Activated CD4-positive, CD25-positive, alpha-beta regulatory T cell treated with anti-CD3 and anti-CD28 coated beads, Interleukin-2, amount 50 U/mL, for 16 hours (primary cell): ENCODE results near the gene MDFI.
A peak's percentile ranks its signal among the peaks of the same experiment; 100 is the strongest.
"Not testable (repeated sequence)": the region's sequence is repeated elsewhere in the genome, so short reads cannot be mapped to it uniquely, and the experiment has no call there.

ENCODE experiments used
- DNase-seq: peaks from one replicate; pipeline ENCODE4 v3.0.0-alpha.2; 2020; ENCODE audit warnings: low read depth, low spot score

MDFI gene

GRCh38 chr6:41602864-41603608 lies 35.2 kb upstream of the MDFI start:
- peak; percentile 64 for DNase-seq

DNA sequence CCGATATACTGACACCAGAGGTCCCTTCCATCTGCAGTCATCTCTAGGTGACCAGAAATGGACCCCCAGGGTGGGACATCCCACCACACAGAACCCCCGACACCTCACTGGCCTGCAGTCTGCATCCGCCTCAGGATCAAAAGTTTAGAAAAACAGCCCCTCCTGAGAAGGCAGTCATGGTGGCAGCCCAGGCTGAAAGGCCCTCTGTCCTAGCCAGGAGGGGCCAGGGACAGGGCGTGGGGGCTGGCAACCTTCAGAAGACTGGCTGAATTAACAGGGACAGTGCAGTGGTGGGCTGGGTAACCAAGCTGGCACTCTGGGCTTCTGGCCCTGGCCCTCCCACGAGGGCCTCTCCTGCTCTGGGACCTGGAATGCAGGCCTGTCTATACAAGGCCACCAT lies 34.3 kb upstream of the MDFI start:
- DNase-seq = no peak

GRCh38 chr6:41605649-41606048 lies 32.6 kb upstream of the MDFI start:
- DNase-seq = no peak

DNA sequence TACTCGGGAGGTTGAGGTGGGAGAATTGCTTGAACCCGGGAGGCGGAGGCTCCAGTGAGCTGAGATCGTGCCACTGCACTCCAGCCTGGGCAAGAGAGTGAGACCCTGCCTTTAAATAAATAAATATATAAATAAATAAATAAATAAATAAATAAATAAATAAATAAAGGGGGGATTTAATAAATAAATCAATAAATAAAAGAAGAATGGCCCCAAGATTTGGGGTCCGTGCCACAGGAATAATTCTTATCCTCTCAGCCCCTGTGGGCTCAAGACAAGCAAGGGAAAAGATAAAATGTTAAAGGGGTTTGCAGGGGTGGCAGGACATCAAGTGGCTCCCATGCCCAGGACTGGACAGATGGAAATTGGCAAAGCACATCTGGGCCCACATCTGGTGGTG lies 31.2 kb upstream of the MDFI start:
- DNase-seq = no peak

DNA sequence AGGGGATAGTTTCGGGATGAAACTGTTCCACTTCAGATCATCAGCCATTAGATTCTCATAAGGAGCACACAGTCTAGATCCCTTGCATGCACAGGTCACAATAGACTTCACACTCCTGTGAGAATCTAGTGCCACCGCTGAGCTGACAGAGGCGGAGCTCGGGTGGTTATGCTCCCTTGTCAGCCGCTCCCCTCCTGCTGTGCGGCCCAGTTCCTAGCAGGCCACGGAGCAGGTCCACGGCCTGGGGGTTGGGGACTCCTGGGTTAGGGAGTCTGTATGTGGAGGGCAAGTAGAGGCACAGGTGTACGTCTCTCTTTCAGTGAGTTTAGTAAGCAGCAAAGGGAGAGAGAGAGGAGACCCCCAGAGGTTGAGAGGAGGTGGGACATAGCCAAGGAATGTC lies 30.5 kb upstream of the MDFI start:
- DNase-seq = no peak

DNA sequence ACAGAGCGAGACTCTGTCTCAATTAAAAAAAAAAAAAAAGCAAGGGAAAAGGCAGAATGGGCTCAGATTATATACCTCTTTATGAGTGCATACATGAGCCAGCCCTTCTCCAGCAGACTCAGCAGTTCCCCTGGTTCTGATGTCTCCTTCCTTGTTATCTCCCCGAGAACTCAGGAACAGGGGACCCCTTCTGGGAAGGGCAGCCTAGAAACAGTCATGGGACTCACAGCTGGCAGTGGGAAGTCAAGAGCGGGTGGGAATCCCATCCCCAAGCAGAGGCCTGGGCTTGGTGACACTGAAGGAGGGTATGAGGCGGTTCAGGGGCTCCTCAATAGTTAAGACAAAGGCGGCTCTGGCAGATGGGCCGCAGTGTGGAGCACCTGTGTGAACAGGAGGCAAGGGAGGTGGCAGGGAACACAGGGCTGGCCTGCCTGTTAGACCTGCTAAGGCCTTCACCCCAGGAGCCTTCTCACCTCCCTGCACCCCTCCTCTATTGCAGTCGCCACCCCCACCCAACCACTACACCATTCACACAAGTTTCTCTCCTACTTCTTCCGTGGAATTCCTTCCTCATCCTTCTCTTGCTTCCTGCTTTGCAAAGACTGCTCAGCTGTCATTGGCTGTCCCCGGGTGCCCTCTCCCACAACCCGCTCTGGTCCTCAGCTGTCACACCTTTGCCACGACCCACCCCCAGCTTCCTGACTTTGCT lies 29.7 kb upstream of the MDFI start:
- DNase-seq = no peak

DNA sequence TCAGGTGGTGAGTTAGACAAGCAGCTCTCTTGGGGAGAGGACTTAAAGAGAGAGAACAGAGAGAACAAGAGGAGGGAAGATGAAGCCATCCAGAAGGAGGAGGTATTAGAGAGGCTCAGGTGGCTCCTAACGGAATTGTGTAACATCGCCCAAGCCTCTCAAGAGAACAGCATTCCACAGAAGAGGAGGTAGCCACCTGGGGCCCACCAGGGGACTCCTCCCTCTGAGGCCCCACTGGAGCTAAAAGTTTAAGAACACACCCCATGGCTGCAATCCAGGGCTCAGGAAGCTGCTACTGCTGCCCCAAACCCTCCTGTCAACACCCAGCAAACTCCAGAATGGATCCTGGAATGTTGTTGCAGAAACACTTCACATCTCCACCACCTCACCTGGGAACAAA lies 23.6 kb upstream of the MDFI start:
- DNase-seq = no peak

DNA sequence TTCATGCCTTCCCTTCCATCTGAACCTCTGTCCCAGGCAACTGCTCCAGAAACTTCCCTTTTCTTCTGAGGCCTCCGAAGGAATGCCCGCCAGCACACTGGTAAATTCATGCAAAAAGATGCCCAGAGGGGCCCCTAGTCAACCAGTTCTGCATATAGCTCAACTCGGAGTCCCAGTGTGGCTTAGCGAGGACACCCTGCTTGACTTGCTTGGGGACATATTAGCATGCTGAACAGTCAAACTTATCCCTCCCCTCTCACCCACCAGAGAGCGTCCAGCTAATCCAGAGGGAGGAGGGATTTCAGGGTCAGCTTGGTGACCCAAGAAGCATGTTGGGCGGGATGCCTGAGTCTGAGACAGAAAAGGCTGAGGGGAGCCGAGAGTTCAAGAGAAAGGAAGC lies 23.0 kb upstream of the MDFI start:
- no peak for DNase-seq

GRCh38 chr6:41618598-41618997 lies 19.7 kb upstream of the MDFI start:
- DNase-seq = no peak

GRCh38 chr6:41619193-41619592 lies 19.1 kb upstream of the MDFI start:
- not testable (repeated sequence) for DNase-seq

GRCh38 chr6:41621367-41621766 lies 16.9 kb upstream of the MDFI start:
- no peak for DNase-seq

- no peak for DNase-seq
These were observed 16.5 kb upstream of the MDFI start for GRCh38 chr6:41621802-41622201.

- DNase-seq = no peak
These were observed 15.9 kb upstream of the MDFI start for GRCh38 chr6:41622206-41622988.

DNA sequence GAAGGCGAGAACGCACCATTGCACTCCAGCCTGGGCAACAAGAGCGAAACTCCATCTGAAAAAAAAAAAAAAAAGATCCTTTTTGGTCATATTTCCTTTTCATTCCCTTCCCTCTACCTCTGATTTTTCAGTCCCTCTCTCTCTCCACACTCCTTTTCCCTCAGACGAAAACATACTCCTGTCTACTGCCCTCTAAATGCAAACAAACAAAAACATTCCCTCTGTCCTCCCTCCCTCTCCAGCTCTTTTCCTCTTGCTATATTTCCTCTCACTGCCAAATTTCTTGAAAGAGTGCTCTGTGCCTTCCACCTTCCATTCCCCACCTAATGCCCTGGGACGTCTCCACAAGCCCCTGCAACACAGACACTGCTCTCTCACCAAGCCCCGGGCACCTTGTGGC lies 14.9 kb upstream of the MDFI start:
- no peak for DNase-seq

DNA sequence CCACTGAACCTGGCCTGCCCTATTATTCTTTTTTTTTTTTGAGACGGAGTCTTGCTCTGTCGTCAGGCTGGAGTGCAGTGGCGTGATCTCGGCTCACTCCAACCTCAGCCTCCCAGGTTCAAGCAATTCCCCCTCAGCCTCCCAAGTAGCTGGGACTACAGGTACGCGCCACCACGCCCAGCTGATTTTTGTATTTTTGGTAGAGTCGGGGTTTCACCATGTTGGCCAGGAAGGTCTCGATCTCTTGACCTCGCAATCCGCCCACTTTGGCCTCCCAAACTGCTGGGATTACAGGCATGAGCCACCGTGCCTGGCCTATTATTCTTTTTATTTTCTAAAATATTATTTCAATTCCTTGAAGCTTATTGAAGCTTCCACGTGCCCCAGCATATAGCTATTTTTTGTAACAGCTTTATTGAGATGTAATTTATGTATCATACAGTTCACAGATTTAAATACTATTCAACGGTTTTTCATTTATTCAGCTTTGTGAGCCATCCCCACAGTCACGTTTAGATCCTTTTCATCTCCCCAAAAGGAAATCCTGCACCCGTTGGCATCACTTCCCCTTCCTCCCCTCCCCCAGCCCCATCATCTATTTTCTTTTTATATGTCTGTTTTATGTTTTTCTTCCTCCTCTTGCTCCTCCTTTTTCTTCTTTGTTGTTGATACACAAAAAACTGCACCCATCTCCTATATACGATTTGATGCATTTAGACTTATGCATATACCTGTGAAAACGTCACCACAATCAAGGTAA lies 13.5 kb upstream of the MDFI start:
- DNase-seq = no peak

GRCh38 chr6:41625442-41625841 lies 12.8 kb upstream of the MDFI start:
- DNase-seq = no peak

DNA sequence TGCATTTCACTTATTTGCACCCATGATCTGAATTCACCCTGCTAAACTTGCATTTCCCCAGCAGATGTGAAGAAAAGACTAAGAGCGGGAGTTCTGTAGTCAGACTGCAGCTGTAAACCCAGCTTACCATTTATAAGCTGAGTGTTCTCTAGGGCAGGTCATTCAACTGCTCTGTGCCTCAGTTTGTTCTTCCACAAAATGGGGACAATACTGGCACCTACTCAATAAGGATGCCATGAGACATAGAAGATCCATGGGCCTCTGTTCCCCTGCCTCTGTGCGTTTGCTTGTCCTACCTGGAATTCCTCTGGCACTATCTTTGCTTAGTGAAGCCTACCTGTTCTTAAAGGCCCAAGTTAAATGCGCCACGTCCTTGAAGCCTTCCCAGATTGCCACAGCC lies 12.2 kb upstream of the MDFI start:
- no peak for DNase-seq

DNA sequence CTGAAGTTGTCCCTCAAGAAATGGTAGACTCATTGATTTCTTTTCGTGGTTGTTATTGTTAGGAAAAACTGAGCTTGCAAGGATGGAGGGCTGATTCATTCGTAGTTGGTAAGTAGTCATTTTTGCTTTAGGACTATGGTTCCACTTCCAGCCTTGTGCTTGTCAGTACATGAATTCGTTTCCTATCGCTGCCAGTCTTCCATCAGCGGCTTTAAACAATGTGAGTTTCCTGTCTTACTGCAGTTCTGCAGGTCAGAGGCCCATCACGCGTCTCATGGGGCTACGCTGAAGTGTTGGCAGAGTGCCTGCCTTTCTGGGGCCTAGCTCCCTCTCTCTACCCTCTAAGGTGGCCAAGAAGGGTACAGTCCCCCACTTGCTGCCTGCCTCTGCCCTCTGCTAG lies 11.4 kb upstream of the MDFI start:
- DNase-seq = no peak

DNA sequence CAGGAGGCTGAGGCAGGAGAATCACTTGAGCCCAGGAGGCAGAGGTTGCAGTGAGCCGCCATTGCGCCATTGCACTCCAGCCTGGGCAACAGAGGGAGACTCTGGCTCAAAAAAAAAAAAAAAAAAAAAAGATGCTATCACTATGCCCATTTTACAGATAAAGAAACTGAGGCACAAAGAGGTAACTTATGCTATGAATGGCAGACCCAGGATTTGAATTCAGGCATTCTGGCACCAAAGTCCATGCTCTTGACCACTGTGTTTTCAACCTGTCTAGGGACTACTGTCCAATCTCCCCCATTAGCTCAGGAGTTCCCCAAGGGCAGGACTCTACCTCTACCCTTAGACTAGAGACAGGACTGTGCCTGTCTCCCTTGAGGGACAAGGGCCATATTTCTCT lies 9.1 kb upstream of the MDFI start:
- no peak for DNase-seq

- no peak for DNase-seq
These were observed 8.2 kb upstream of the MDFI start for GRCh38 chr6:41630069-41630468.

DNA sequence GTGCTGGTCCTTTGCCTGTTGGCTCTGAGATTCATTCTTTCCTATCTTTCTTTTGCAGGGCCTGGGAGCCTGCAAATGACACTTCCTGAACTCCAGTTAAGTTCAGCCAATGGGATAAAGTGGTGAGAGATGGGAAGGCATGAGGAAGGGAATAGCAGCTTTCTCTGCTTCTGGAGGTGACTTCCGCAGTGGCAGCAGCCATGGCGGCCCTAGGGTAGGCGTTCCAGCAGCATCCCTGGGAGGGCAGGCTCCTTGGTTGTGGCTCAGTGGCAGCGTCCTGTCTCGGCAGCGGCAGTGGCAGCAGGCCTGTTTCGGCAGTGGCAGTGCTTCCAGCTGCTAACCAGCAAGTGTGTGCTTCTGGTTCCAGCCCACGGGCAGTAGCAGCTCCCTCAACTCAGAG lies 7.3 kb upstream of the MDFI start:
- DNase-seq = no peak

DNA sequence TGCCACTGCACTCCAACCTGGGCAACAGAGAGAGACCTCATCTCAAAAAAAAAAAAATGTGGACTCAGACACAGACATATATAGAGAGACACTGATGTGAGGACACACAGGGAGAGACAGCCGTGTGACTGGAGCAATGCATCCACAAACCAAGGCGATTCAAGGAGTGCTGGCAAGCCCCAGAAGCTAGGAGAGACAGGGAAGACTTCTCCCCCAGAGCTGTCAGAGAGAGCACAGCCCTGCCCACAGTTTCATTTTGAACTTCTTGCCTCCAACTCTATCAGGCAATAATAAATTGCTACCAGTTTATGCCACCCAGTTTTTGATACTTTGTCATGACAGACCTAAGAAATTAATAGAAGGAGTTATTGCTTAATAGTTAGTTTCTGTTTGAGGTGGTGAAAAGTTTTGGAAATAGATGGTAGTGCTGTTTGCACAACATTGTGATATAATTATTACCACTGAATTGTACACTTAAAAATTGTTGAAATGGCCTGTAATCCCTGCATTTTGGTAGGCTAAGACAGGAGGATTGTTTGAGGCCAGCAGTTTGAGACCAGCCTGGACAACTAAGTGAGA lies 5.1 kb upstream of the MDFI start:
- DNase-seq = no peak
